ENCODE results near the gene LRRC27.

Gene LRRC27

GRCh38 chr10:132427006-132427771 is 95.2 kb downstream of the LRRC27 start:
- no peak overlapping the region for H2BK12ac ChIP-seq (ENCODE audit: low read length in 2 of 2)
- no peak overlapping the region for H2BK15ac ChIP-seq (ENCODE audit: low read depth, poor library complexity, severe bottlenecking)
- H3K9ac ChIP-seq (ENCODE audit: low read length), result no peak overlapping the region
- peaks cover 37% of the 10 kb centered on the region for H3K4me1 ChIP-seq (ENCODE audit: control insufficient read depth, insufficient read depth, low read depth, low read length)
- 90% methylated on average over 10 of the region's 10 CpGs for WGBS
- no peak overlapping the region for H4K8ac ChIP-seq (ENCODE audit: low read length)
- no peak overlapping the region for H3K27ac ChIP-seq (ENCODE audit: low read length, poor library complexity, severe bottlenecking)
- H3K4ac ChIP-seq (ENCODE audit: low read depth in 1 of 2, low read length in 2 of 2), result no peak overlapping the region
- no peak overlapping the region for H3K14ac ChIP-seq (ENCODE audit: low read length in 2 of 2)
- no peaks in the 10 kb centered on the region for H3K27me3 ChIP-seq (ENCODE audit: control insufficient read depth in 1 of 2, insufficient read depth in 1 of 2, low read length in 2 of 2)
- no peak overlapping the region for H2BK5ac ChIP-seq (ENCODE audit: low read depth, low read length, poor library complexity, severe bottlenecking)
- H4K91ac ChIP-seq (ENCODE audit: low read length), result no peak overlapping the region
- no peak overlapping the region for H2AK5ac ChIP-seq (ENCODE audit: low read length, severe bottlenecking)
- no peak overlapping the region for H3K18ac ChIP-seq (ENCODE audit: low read depth in 1 of 2, low read length in 2 of 2)
- no peaks in the 10 kb centered on the region for H3K9me3 ChIP-seq (ENCODE audit: control insufficient read depth, low read length)
- H3K23ac ChIP-seq (ENCODE audit: low read length in 2 of 2), result no peak overlapping the region
- no peak for DNase-seq
- no peak overlapping the region for H3K4me2 ChIP-seq (ENCODE audit: low read length, poor library complexity, severe bottlenecking)
- no peak overlapping the region for H2BK120ac ChIP-seq (ENCODE audit: low read depth, low read length)
- H3K79me1 ChIP-seq (replicated peaks; ENCODE audit: low read length, poor library complexity, severe bottlenecking), result no peaks in the 10 kb centered on the region
- no peak overlapping the region for H3K4me3 ChIP-seq (ENCODE audit: insufficient read depth in 1 of 2, low read depth in 1 of 2, low read length in 2 of 2)
- peaks cover 11 to 15% of the 10 kb centered on the region in 2 experiments for H3K36me3 ChIP-seq (ENCODE audit: control insufficient read depth in 1 of 2, insufficient read depth in 2 of 2, low read depth in 1 of 2, low read length in 2 of 2)
- H2AFZ ChIP-seq (ENCODE audit: low read depth, low read length), result no peak overlapping the region

DNA sequence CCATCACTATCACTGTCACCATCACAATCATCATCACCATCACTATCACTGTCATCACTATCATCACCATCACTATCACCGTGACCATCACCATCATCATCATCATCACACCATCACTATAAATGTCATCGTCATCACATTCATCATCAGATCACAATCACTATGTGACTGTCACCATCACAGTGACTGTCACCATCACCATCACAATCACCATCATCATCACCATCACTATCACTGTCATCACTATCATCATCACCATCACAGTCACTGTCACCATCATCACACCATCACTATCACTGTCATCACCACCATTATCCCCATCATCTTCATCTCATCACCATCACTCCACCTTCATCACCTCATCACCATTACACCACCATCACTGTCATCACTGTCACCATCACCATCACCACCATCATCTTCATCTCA is 96.0 kb downstream of the LRRC27 start:
- H4K91ac ChIP-seq (ENCODE audit: low read length), result no peak overlapping the region

GRCh38 chr10:132428486-132428995 is 96.5 kb downstream of the LRRC27 start:
- no peak overlapping the region for H2BK15ac ChIP-seq (ENCODE audit: low read depth, poor library complexity, severe bottlenecking)
- H3K79me1 ChIP-seq (replicated peaks; ENCODE audit: low read length, poor library complexity, severe bottlenecking), result no peaks in the 10 kb centered on the region
- peaks cover 11 to 15% of the 10 kb centered on the region in 2 experiments for H3K36me3 ChIP-seq (ENCODE audit: control insufficient read depth in 1 of 2, insufficient read depth in 2 of 2, low read depth in 1 of 2, low read length in 2 of 2)
- H3K14ac ChIP-seq (ENCODE audit: low read length in 2 of 2), result no peak overlapping the region
- H3K4me1 ChIP-seq (ENCODE audit: control insufficient read depth, insufficient read depth, low read depth, low read length), result peaks cover 23% of the 10 kb centered on the region
- DNase-seq, result no peak
- H3K23ac ChIP-seq (ENCODE audit: low read length in 2 of 2), result no peak overlapping the region
- no peak overlapping the region for H2AK5ac ChIP-seq (ENCODE audit: low read length, severe bottlenecking)
- no peak overlapping the region for H3K4me3 ChIP-seq (ENCODE audit: insufficient read depth in 1 of 2, low read depth in 1 of 2, low read length in 2 of 2)
- H3K4me2 ChIP-seq (ENCODE audit: low read length, poor library complexity, severe bottlenecking), result no peak overlapping the region
- H2BK5ac ChIP-seq (ENCODE audit: low read depth, low read length, poor library complexity, severe bottlenecking), result no peak overlapping the region
- H3K18ac ChIP-seq (ENCODE audit: low read depth in 1 of 2, low read length in 2 of 2), result no peak overlapping the region
- no peak overlapping the region for H2BK120ac ChIP-seq (ENCODE audit: low read depth, low read length)
- no peak overlapping the region for H3K4ac ChIP-seq (ENCODE audit: low read depth in 1 of 2, low read length in 2 of 2)
- no peaks in the 10 kb centered on the region for H3K27me3 ChIP-seq (ENCODE audit: control insufficient read depth in 1 of 2, insufficient read depth in 1 of 2, low read length in 2 of 2)
- no peaks in the 10 kb centered on the region for H3K9me3 ChIP-seq (ENCODE audit: control insufficient read depth, low read length)
- H2AFZ ChIP-seq (ENCODE audit: low read depth, low read length), result no peak overlapping the region
- H4K8ac ChIP-seq (ENCODE audit: low read length), result no peak overlapping the region
- no peak overlapping the region for H3K27ac ChIP-seq (ENCODE audit: low read length, poor library complexity, severe bottlenecking)
- H3K9ac ChIP-seq (ENCODE audit: low read length), result no peak overlapping the region
- WGBS, result 97% methylated on average over 11 of the region's 11 CpGs
- no peak overlapping the region for H4K91ac ChIP-seq (ENCODE audit: low read length)
- no peak overlapping the region for H2BK12ac ChIP-seq (ENCODE audit: low read length in 2 of 2)

More for the DNA sequence above, 96.0 kb downstream of the LRRC27 start:
- H3K18ac ChIP-seq (ENCODE audit: low read depth in 1 of 2, low read length in 2 of 2), result no peak overlapping the region
- H2BK120ac ChIP-seq (ENCODE audit: low read depth, low read length), result no peak overlapping the region
- no peak overlapping the region for H2AK5ac ChIP-seq (ENCODE audit: low read length, severe bottlenecking)
- no peak overlapping the region for H4K8ac ChIP-seq (ENCODE audit: low read length)
- no peak overlapping the region for H2AFZ ChIP-seq (ENCODE audit: low read depth, low read length)
- no peak overlapping the region for H3K4me3 ChIP-seq (ENCODE audit: insufficient read depth in 1 of 2, low read depth in 1 of 2, low read length in 2 of 2)
- WGBS, result 97% methylated on average over 2 of the region's 2 CpGs
- H3K4me1 ChIP-seq (ENCODE audit: control insufficient read depth, insufficient read depth, low read depth, low read length), result peaks cover 29% of the 10 kb centered on the region
- H3K27me3 ChIP-seq (ENCODE audit: control insufficient read depth in 1 of 2, insufficient read depth in 1 of 2, low read length in 2 of 2), result no peaks in the 10 kb centered on the region
- H3K27ac ChIP-seq (ENCODE audit: low read length, poor library complexity, severe bottlenecking), result no peak overlapping the region
- H2BK5ac ChIP-seq (ENCODE audit: low read depth, low read length, poor library complexity, severe bottlenecking), result no peak overlapping the region
- no peak overlapping the region for H3K9ac ChIP-seq (ENCODE audit: low read length)
- no peak overlapping the region for H3K4me2 ChIP-seq (ENCODE audit: low read length, poor library complexity, severe bottlenecking)
- no peak overlapping the region for H2BK15ac ChIP-seq (ENCODE audit: low read depth, poor library complexity, severe bottlenecking)
- H3K14ac ChIP-seq (ENCODE audit: low read length in 2 of 2), result no peak overlapping the region
- no peak overlapping the region for H2BK12ac ChIP-seq (ENCODE audit: low read length in 2 of 2)
- DNase-seq, result no peak
- no peaks in the 10 kb centered on the region for H3K9me3 ChIP-seq (ENCODE audit: control insufficient read depth, low read length)
- no peak overlapping the region for H3K23ac ChIP-seq (ENCODE audit: low read length in 2 of 2)
- H3K79me1 ChIP-seq (replicated peaks; ENCODE audit: low read length, poor library complexity, severe bottlenecking), result no peaks in the 10 kb centered on the region
- H3K36me3 ChIP-seq (ENCODE audit: control insufficient read depth in 1 of 2, insufficient read depth in 2 of 2, low read depth in 1 of 2, low read length in 2 of 2), result peaks cover 11 to 15% of the 10 kb centered on the region in 2 experiments
- H3K4ac ChIP-seq (ENCODE audit: low read depth in 1 of 2, low read length in 2 of 2), result no peak overlapping the region

All from mesenchymal stem cell (in vitro differentiated cells and primary cell).